Natural killer cell (primary cell): Measurements from ENCODE around the gene PLXNA2. TPM values are rescaled to one million over a fixed set of nuclear protein-coding genes. Genes with fewer than 3 reads are reported as not detected.

Source experiments
- ATAC-seq, 3 donors: fragments of 150-1000 bp in 2 of 3; fragments of 200-7000 bp in 1 of 3; cut with Tn5 transposase; 1 replicate in 1 of 3; 2 replicates in 2 of 3; pipeline ENCODE4 v1.10.0; 2021; ENCODE audit warnings: mild to moderate bottlenecking in 2 of 3, moderate library complexity in 2 of 3
- DNase-seq, 2 donors: peaks; one replicate each; pipeline versions ENCODE4 v3.0.0 to v3.0.0-alpha.2; 2013 to 2021; ENCODE audit warnings: mixed read lengths in 1 of 2
- H3K27ac ChIP-seq: one replicate; pipeline ENCODE4 v1.5.1; 2013; ENCODE audit warnings: mild to moderate bottlenecking, low read length
- H3K27me3 ChIP-seq: one replicate; pipeline ENCODE4 v1.6.1; 2013; ENCODE audit warnings: low read length; ENCODE audit not compliant: control insufficient read depth, insufficient read depth
- H3K36me3 ChIP-seq: one replicate; pipeline ENCODE4 v1.6.1; 2013; ENCODE audit warnings: low read length; ENCODE audit not compliant: control insufficient read depth, insufficient read depth
- H3K4me1 ChIP-seq: one replicate; pipeline ENCODE4 v1.6.1; 2013; ENCODE audit warnings: low read length; ENCODE audit not compliant: control insufficient read depth, insufficient read depth
- H3K4me3 ChIP-seq: one replicate; pipeline ENCODE4 v1.5.1; 2013; ENCODE audit warnings: low read length
- H3K9me3 ChIP-seq: one replicate; pipeline ENCODE4 v1.6.1; 2013; ENCODE audit warnings: low read length; ENCODE audit not compliant: control insufficient read depth, insufficient read depth
- H3K27ac Mint-ChIP-seq, 2 donors: one replicate each; pipeline ENCODE4 v1.8.0; 2022; ENCODE audit warnings: mild to moderate bottlenecking in 2 of 2, mixed read lengths in 2 of 2, moderate library complexity in 1 of 2
- H3K27me3 Mint-ChIP-seq, 2 donors: one replicate each; pipeline ENCODE4 v1.8.0; 2022; ENCODE audit warnings: low read depth in 2 of 2, mixed read lengths in 2 of 2
- H3K36me3 Mint-ChIP-seq: one replicate; pipeline ENCODE4 v1.8.0; 2022; ENCODE audit warnings: mixed read lengths
- H3K4me1 Mint-ChIP-seq, 2 donors: one replicate each; pipeline ENCODE4 v1.8.0; 2022; ENCODE audit warnings: mixed read lengths in 2 of 2
- H3K4me3 Mint-ChIP-seq: one replicate; pipeline ENCODE4 v1.8.0; 2022; ENCODE audit warnings: mild to moderate bottlenecking, moderate library complexity, mixed read lengths
- H3K9me3 Mint-ChIP-seq, 2 donors: one replicate each; pipeline ENCODE4 v1.8.0; 2022; ENCODE audit warnings: mixed read lengths in 2 of 2
- CTCF ChIP-seq: fragments of 200-600 bp; IDR thresholded peaks from one replicate; pipeline ENCODE4 v1.8.0; 2022; ENCODE audit warnings: antibody characterized with exemption
- WGBS: methylation state at CpG from one replicate; pipeline ENCODE4 v1.1.7; 2013; ENCODE audit warnings: missing lambda C conversion rate; ENCODE audit not compliant: insufficient coverage; 5-methylcytosine and 5-hydroxymethylcytosine counted together
- intact Hi-C: fragments of 100-400 bp; cut with micrococcal nuclease; formaldehyde crosslinking; loops from one replicate; pipeline ENCODE4 v1.14.2; 2022
- total RNA-seq, 4 donors: library from RNA; stranded (reverse); fragments of 120-200 nt in 1 of 4; gene quantifications; one replicate each; pipeline versions ENCODE4 v1.2.3 to v1.2.4, GENCODE V29; 2013 to 2022

The PLXNA2 gene
- total RNA-seq, 3 donors from 2014 or later (not counting 1 experiment from before 2014, with no cell fraction given): 2.8 to 8.4 (median 2.8) TPM

- Histone ChIP-seq H3K4me3 (no peak overlapping the region), H3K4me1 (no peaks in the 10 kb centered on the region), H3K27ac (no peak overlapping the region), H3K36me3 (no peaks in the 10 kb centered on the region), H3K9me3 (no peaks in the 10 kb centered on the region), H3K27me3 (no peaks in the 10 kb centered on the region)
- no peaks in the 10 kb centered on the region for H3K36me3 Mint-ChIP-seq
- no peak for TF ChIP-seq CTCF
- no peak for ATAC-seq
- H3K27me3 Mint-ChIP-seq: peaks cover 19 to 21% of the 10 kb centered on the region in 2 donors
- intact Hi-C loops: no loop called here
- no peaks in the 10 kb centered on the region for H3K9me3 Mint-ChIP-seq
- WGBS: 87% methylated on average over 10 of the region's 10 CpGs
- H3K4me1 Mint-ChIP-seq: no peaks in the 10 kb centered on the region
- no peak overlapping the region for H3K4me3 Mint-ChIP-seq
- no peak for DNase-seq
- no peak overlapping the region for H3K27ac Mint-ChIP-seq
Observed at GRCh38 chr1:207988326-207989165, 255.6 kb downstream of the PLXNA2 start.

GRCh38 chr1:207987164-207987563 is 257.0 kb downstream of the PLXNA2 start:
- WGBS: 87% methylated on average over 4 of the region's 5 CpGs
- H3K9me3 ChIP-seq: no peaks in the 10 kb centered on the region
- no peak for TF ChIP-seq CTCF
- H3K36me3 ChIP-seq: no peaks in the 10 kb centered on the region
- Mint-ChIP-seq H3K4me3 (no peak overlapping the region), H3K4me1 (no peaks in the 10 kb centered on the region), H3K9me3 (no peaks in the 10 kb centered on the region), H3K27ac (no peak overlapping the region), H3K27me3 (peaks cover 19 to 21% of the 10 kb centered on the region in 2 donors), H3K36me3 (no peaks in the 10 kb centered on the region)
- no peak overlapping the region for H3K27ac ChIP-seq
- no peak for ATAC-seq
- intact Hi-C loops: no loop called here
- H3K4me3 ChIP-seq: no peak overlapping the region
- H3K27me3 ChIP-seq: no peaks in the 10 kb centered on the region
- H3K4me1 ChIP-seq: no peaks in the 10 kb centered on the region
- no peak for DNase-seq

- H3K27ac ChIP-seq: no peak overlapping the region
- ATAC-seq: no peak
- Mint-ChIP-seq H3K36me3 (no peaks in the 10 kb centered on the region), H3K4me1 (no peaks in the 10 kb centered on the region), H3K27ac (no peak overlapping the region), H3K9me3 (no peaks in the 10 kb centered on the region), H3K4me3 (no peak overlapping the region), H3K27me3 (peaks cover 22 to 23% of the 10 kb centered on the region in 2 donors)
- no peaks in the 10 kb centered on the region for H3K9me3 ChIP-seq
- 92% methylated on average over 7 of the region's 7 CpGs for WGBS
- no peak for DNase-seq
- no peaks in the 10 kb centered on the region for H3K4me1 ChIP-seq
- H3K4me3 ChIP-seq: no peak overlapping the region
- no peaks in the 10 kb centered on the region for H3K36me3 ChIP-seq
- intact Hi-C loops: no loop called here
- no peak for TF ChIP-seq CTCF
- no peaks in the 10 kb centered on the region for H3K27me3 ChIP-seq
Observed at GRCh38 chr1:207985996-207986395, 258.2 kb downstream of the PLXNA2 start.
